ENCODE data around the gene DISC1. TPM values are rescaled to one million over a fixed set of nuclear protein-coding genes. Genes with fewer than 3 reads are reported as not detected.
"Not testable (repeated sequence)": the region's sequence is repeated elsewhere in the genome, so short reads cannot be mapped to it uniquely, and the experiment has no call there.

Gene DISC1
- polyA plus RNA-seq, 12 donors = 5.2 to 8.5 (median 7.0) TPM; not detected in 1

DNA sequence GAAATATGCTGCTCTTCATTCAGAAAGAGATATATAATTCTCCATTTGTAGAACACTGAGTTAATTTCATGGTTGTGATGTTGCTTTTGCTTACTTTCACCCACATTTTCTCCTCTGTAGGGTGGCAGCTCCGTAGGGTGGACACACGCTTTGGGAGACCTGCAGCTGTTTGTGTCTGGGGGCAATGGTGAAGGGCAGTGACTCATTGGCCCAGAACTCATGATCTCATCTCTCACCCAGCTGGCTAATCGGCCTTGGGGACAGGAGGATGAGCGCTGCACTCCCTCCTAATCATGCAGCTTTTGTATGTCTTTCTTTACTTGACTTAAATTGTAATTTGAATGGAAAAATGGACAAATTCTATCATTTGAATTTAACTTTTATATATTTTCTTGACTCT lies 9.6 kb downstream of the DISC1 start:
- no peak for DNase-seq

DNA sequence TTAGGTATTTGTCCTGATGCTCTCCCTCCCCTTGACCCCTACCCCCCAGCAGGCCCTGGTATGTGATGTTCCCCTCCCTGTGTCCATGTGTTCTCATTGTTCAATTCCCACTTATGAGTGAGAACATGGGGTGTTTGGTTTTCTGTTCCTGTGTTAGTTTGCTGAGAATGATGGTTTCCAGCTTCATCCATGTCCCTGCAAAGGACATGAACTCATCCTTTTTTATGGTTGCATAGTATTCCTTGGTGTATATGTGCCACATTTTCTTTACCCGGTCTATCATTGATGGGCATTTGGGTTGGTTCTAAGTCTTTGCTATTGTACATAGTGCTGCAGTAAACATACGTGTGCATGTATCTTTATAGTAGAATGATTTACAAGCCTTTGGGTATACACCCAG lies 10.3 kb downstream of the DISC1 start:
- not testable (repeated sequence) for DNase-seq

DNA sequence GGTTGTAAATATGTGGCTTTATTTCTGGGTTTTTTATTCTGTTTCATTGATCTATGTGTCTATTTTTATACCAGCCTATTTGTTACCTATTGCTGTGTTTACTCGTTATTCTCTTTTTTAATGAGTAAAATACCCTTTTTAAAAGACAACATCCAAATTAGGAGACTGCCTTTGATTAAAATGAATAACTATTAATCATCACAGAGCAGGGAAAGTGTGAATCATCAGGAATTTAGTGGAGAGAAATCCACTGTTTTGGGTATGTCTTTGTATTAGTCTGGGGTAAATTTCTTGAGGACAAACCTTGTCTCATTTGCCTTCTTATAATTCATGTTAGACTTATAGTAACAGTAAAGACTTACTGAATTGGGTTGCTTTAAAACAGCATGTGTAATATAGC lies 12.1 kb downstream of the DISC1 start:
- no peak for DNase-seq

DNA sequence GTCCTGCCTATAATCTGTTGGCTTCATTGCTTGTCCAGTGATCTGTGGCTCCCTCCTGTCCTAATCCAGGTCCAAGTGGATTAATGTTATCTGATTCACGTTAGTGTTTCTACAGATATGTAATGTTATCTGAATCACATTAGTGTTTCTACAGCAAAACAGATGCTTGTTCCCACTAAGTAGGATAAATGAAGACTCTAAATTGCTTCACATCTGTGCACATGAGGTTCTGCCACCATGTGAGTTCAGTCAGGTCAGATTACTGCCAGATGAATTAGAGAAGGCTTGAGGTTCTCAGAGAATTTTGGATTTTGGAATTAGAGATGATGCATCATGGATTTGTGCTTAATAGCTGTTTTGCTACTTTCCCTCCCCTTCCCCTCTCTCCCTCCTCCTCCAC lies 13.2 kb downstream of the DISC1 start:
- DNase-seq = no peak

DNA sequence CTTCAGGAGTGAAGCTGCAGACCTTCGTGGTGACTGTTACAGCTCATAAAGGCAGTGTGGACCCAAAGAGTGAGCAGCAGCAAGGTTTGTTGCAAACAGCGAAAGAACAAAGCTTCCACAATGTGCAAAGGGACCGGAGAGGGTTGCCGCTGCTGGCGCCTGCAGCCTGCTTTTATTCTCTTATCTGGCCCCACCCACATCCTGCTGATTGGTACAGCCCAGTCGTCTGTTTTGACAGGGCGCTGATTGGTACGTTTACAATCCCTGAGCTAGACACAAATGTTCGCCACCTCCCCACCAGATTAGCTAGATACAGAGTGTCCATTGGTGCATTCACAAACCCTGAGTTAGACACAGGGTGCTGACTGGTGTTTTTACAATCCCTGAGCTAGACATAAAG lies 14.9 kb downstream of the DISC1 start:
- not testable (repeated sequence) for DNase-seq

DNA sequence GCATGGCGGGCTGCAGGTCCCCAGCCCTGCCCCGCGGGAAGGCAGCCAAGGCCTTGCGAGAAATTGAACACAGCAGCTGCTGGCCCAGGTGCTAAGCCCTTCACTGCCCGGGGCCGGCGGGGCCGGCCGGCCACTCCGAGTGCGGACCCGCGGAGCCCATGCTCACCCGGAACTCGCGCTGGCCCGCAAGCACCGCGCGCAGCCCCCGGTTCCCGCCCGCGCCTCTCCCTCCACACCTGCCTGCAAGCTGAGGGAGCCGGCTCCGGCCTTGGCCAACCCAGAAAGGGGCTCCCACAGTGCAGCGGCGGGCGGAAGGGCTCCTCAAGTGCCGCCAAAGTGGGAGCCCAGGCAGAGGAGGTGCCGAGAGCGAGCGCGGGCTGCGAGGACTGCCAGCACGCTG lies 15.5 kb downstream of the DISC1 start:
- not testable (repeated sequence) for DNase-seq

DNA sequence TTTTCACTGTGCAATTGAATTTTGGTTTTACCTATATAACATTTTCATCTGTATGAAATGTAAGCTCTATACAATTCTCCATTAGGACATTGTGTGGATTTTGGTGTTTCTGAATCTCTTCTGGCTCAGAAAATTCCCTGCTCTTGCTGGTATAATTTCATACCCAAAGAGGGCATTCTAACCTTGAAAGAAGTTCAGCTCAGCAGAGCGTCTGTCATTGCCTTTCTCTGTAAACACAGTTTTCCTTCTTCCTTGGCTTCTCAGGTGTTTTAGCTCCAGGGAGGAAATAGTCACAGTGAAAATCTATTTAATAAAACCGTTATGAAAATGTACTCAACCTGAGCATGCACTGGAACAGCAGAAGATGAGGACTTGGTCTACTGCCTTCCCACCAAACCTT lies 16.0 kb downstream of the DISC1 start:
- DNase-seq = no peak

DNA sequence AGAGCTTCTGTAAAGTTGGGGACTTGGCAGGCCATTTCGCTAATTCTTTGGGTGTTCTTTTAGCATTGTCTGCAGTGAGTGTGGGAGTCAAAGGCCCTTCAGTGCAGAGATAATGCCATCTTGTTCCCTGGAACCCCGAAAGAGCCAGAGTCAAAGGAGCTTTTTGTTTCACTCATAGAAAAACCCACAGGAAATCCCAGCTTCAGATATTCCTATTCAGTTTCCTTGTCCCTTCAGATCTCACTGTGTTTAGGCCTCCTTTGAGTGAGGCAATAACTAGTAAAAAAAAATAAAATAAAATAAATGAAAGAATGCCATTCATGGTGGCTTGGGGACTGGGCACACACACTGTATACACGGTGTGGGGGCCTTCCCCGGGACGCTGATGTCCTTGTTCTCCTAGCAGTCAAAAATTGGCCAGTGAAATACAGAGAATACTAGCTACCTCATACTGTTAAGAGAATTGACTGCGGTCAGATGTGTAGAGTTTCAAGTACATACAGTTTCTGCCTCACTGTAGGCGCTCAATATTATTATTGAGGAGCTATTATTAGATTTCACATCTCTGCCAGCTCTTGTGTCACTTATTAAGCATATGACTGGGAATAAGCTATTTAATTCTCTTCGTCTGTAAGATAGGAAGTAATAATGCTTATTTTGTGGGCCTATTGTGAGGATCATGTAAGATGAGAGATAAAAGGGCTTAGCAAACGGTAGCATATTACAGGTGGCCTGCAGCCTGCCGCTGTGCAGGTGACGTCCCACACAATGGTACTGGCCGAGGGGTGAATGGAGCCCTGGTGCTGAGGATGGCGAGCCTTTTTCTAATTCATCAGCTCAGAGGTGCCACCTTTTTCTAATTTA lies 16.7 kb downstream of the DISC1 start:
- no peak for DNase-seq

DNA sequence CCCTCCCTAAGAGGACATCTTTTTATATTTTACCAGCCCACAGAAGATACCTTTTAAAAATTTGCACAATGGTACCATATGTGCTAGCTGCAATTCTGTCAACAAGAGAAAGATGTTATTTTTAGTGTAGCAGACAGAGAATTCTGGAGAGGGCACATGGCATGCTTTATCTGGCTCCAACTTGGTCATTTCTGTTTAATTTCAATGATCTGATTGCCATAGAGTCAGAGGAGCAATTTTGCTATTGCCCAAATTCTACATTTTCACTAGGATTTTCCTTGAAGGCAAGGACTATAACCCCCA lies 17.3 kb downstream of the DISC1 start:
- DNase-seq = no peak

DNA sequence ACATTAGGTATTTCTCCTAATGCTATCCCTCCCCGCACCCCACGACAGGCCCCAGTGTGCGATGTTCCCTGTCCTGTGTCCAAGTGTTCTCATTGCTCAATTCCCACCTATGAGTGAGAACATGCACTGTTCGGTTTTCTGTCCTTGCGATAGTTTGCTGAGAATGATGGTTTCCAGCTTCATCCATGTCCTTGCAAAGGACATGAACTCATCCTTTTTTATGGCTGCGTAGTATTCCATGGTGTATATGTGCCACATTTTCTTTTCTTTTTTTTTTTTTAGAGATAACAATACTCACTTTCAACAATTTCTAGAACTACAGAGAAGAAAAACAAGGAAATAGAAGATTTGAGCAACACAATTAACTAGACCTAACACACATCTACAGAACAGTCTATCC lies 19.0 kb downstream of the DISC1 start:
- DNase-seq = not testable (repeated sequence)

DNA sequence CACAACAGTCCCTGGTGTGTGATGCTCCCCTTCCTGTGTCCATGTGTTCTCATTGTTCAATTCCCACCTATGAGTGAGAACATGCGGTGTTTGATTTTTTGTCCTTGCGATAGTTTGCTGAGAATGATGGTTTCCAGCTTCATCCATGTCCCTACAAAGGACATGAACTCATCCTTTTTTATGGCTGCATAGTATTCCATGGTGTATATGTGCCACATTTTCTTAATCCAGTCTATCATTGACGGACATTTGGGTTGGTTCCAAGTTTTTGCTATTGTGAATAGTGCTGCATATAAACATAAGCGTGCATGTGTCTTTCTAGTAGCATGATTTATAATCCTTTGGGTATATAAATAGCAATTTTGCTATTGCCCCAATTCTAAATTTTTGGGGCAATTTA lies 19.6 kb downstream of the DISC1 start:
- not testable (repeated sequence) for DNase-seq

DNA sequence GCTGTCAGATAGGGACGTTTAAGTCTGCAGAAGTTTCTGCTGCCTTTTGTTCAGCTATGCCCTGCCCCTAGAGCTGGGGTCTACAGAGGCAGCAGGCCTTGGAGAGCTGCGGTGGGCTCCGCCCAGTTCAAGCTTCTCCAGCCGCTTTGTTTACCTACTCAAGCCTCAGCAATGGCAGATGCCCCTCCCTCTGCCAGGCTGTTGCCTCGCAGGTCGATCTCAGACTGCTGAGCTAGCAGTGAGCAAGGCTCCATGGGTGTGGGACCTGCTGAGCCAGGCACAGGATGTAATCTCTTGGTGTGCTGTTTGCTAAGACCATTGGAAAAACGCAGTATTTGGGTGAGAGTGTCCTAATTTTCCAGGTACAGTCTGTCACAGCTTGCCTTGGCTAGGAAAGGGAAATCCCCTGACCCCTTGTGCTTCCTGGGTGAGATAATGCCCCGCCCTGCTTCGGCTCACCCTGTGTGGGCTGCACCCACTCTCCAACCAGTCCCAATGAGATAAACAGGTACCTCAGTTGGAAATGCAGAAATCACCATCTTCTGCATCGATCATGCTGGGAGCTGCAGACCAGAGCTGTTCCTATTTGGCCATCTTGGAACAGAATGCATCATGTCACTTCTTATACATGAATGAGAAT lies 25.2 kb downstream of the DISC1 start:
- not testable (repeated sequence) for DNase-seq

DNA sequence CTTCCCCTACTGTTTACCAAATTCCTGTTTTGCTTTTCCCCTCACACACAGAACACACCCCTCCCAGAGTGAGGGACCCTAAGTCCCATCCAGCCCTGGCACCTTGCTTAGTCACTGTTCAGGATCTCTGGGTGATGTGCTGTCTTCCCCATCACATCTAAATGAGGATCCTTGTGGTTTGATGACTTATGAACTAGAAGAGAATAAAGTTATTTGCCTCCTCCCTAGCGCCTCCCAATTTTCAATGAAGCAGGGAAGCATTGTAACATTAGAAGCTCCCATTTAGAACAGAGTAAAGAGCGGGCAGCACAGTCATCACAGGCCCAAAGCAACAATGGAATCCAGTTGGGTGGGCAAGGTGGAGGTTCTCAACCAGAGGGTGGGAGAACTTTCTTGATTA lies 27.0 kb downstream of the DISC1 start:
- no peak for DNase-seq

DNA sequence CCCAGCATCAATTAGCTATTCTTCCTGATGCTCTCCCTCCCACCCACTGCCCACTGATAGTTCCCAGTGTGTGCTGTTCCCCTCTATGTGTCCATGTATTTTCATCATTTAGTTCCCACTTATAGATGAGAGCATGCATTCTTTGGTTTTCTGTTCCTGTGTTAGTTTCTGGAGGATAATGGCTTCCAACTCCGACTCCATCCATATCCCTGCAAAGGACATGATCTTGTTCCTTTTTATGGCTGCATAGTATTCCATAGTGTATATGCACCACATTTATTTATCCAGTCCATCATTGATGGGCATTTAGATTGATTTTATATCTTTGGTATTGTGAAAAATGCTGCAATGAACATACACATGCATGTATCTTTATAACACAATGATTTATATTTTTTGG lies 30.2 kb downstream of the DISC1 start:
- no peak for DNase-seq

DNA sequence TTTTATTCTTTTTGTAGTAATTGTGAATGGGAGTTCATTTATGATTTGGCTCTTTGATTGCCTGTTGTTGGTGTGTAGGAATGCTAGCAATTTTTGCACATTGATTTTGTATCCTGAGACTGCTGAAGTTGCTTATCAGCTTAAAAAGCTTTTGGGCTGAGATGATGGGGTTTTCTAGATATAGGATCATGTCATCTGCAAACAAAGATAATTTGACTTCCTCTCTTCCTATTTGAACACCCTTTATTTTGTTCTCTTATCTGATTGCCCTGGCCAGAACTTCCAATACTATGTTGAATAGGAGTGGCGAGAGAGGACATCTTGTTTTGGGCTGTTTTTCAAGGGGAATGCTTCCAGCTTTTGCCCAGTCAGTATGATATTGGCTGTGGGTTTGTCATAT lies 31.6 kb downstream of the DISC1 start:
- DNase-seq = not testable (repeated sequence)

DNA sequence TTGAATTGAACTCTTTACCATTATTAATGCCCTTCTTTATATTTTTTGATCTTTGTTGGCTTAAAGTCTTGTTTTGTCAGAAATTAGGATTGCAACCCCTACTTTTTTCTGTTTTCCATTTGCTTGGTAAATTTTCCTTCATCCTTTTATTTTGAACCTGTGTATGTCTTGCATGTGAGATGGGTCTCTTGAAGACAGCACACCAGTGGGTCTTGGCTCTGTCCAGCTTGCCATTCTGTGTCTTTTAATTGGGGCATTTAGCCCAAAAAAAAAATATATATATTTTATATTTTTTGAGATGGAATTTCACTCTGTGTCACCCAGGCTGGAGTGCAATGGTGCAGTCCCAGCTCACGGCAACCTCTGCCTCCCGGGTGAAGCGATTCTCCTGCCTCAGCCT lies 33.6 kb downstream of the DISC1 start:
- no peak for DNase-seq

DNA sequence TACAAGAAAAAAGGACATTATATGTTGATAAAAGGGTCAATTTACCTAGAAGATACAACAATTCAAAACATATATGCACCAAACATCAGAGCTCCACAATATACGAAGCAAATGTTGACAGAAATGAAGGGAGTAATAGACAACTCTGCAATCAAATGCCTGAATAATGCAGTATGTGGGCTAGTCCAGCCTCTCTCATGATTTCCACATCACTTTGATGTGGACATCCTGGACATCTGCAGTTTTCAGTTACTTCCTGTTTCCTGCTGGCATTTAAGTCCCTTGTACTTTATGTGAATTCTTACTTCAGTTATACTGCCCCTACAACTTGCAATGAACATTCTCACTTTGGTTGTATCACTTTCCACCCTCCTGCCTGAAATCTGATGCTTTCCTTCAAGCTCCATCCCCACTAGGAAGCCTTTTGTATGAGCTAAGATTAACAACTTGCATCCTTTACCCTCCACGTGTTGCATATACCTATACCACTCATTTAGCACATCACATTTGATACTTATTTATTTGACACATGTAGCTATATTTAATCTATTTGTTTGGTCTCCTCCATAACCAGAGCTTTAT lies 36.7 kb downstream of the DISC1 start:
- no peak for DNase-seq

DNA sequence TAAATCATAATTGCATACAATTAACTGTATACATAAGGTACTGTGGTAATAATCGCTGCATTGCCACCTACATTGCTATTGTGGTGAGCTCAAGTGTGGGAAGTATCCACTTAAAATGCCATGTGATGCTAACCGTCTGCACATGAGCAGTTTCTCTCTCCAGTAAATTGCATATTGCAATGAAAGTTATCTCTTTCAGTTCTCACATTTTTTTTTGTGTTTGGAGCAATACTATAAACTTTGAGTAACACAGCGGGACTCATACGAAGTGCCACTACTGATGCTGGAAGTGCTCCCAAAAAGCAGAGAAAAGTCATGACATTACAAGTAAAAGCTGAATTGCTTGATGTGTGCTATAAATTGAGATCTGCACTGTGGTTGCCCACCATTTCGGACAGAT lies 38.5 kb downstream of the DISC1 start:
- DNase-seq = no peak

DNA sequence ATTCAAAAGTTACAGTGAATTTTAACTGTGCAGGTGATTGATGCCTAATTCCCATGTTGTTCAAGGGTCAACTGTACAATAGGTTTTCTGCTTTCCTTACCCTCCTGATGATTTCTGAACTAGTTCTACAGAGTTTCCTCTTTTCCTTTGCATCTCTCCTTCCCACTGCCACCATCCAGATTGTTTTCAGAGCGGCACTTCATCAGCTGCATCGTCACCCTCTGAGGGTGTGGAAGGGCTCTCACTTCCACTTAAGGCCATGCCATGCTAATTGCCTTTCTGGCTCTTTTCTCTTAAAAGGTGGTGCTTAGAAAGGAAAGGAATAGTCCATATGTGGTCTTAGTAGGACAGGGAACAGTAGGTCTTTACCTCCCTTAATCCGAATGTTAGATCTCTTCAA lies 39.1 kb downstream of the DISC1 start:
- no peak for DNase-seq

DNA sequence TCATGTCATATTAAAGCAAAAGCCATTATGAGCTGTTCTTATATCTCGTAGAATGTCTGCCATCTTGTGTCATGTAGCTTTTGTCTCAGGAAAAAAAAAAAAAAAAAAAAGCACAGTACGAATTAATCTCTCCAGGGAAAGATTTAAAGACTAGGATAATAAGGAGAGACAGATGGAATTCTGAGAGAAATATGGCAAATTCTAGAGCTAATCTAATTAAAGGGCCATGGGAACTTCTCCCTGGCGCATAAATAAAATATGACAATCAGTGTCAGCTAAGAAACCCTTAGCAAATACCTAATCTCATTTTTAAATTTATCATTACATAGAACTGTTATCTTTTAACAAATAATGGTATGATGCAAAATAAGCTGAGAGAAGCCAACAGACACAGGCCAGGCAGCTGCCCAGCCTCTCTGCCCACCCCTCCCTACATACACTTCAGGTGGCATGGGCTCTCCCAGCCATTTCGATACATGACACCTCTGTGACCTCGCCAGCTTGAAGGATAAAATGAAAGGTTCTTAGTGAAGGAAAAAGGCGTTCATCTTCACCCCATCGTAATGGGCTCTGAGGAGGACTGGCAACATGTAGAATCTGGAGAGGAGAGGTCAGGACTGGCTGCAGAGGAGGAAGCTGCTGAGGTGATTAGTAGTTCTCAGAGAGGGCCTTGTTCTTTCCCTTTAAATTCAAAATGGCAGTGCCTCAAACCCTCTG lies 39.8 kb downstream of the DISC1 start:
- DNase-seq = no peak

DNA sequence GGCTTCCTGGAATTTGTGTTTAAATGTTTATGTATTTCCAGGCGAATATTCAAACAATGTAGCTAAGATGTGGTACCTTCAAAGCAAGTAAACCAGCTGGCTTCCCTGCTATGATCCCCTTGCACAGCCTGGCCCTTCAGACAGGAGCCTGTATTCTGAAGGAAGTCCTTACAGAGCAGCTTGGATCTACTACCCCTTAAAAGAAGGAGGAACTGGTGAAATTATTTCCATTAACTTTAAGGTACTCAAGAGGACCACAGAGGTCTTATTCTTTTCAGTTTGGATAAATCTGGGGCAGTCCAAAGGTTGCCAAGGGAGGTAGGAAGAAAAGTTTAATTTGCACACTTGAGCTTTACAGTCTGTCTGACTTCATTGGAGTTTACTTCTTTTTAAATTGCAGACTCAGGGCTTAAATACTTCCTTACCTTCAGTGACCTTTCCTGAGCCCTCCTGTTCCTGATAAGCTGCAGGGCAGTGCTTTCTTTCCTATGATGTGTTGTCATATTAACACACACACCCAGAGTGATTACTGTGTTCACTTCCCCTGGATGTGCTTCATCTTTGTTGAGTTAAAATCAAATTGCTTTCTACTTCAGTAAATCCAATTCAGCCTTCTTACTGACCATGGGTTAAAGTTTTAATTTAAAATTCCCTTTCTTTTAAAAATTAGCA lies 40.5 kb downstream of the DISC1 start:
- DNase-seq = no peak

DNA sequence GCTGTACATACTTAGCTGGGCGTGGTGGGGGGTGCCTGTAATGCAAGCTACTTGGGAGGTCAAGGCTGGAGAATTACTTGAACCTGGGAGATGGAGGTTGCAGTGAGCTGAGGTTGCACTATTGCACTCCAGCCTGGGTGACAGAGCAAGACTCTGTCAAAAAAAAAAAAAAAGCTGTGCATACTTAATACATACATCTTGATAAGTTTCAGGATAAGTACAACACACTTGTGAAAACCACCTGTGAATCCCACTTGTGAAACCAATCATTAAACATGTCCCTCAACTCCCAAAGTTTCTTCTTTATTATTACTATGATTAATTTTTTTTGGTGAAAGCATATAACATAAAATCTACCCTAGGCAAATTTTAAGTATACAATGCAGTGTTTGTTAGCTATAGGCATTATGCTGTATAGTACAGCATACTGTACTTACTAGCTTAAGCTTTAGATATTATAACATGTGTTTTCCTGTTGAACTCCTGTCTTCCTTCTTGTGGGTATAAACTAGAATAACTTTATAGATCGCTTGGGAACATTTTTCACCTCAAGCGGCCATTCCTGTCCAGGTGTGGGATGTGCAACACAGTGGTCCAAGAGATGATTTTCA lies 41.4 kb downstream of the DISC1 start:
- DNase-seq = no peak

Measured in muscle of arm (tissue), 12 donors.